ENCODE data around the gene GABARAP.
"Not testable (repeated sequence)": the region's sequence is repeated elsewhere in the genome, so short reads cannot be mapped to it uniquely, and the experiment has no call there.

GABARAP gene

GRCh38 chr17:7261379-7262191 is 19.3 kb upstream of the GABARAP start:
- DNase-seq, result no peak

DNA sequence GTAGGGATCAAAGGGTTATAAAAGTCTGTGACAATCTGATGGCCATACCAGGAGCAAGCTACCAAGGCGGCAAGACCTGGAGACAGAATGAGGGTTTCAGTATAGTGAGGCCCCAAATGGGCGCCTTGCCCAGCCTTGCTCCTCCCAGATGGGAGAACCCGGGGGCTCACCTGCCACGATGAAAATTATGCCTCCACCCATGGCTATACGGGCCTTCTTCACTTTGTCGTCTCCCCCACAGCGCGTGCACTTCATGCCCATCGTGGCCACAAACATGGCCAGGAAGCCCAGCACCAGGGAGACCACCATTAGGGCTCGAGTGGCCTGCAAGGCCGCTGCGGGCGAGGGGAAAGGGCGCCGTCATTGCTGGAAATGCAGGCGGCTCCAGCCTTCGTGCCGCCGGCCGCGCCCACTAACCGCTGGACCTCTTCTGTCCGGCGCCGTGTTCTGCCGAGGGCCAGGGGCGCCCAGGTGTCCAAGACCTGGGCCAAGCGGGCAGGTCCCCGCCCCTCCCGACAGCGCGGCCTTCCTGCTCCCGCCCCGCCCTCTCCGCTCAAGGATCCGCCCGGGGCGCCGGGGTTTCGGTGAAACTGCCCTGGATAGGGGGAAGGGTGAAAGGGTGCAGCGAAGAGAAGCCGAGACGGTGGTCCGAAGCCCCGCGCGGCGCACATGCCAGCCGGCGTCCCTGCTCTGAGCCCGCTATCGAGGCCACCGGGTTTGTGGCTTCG is 18.6 kb upstream of the GABARAP start:
- DNase-seq, result no peak

DNA sequence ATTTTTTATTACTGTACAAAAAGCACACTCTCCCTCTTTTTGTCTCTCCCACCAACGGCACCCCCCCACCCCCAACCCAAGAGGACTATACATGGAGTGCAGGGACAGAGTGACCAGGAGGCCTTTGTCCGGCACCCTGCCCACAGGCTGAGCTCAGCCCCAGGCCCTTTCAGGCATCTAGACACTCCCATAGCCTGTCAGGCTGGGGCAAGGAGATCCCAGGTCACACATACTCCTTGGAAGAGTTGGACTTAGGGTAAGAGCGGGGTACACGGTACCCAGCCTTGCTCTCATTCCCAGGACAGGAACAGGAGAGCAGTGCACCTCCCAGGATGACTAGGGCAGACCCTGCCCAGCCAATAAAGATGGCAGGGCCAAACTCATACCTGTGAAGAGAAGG is 17.9 kb upstream of the GABARAP start:
- no peak for DNase-seq

DNA sequence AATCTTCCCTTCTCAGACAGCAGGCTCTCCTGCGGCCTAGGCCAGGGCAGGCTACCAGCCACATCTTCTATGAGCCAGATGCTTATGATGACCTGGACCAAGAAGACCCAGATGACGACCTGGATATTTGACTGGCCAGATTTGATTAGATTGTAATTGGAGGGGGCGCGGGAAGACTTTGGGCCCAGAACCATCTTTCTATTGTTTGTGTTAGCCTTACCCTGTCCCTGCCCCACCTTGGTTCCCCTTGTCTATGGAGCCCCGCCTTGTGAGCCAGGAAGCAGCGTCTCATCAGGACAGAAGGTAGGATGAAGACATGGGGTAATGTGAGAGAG is 17.3 kb upstream of the GABARAP start:
- no peak for DNase-seq

DNA sequence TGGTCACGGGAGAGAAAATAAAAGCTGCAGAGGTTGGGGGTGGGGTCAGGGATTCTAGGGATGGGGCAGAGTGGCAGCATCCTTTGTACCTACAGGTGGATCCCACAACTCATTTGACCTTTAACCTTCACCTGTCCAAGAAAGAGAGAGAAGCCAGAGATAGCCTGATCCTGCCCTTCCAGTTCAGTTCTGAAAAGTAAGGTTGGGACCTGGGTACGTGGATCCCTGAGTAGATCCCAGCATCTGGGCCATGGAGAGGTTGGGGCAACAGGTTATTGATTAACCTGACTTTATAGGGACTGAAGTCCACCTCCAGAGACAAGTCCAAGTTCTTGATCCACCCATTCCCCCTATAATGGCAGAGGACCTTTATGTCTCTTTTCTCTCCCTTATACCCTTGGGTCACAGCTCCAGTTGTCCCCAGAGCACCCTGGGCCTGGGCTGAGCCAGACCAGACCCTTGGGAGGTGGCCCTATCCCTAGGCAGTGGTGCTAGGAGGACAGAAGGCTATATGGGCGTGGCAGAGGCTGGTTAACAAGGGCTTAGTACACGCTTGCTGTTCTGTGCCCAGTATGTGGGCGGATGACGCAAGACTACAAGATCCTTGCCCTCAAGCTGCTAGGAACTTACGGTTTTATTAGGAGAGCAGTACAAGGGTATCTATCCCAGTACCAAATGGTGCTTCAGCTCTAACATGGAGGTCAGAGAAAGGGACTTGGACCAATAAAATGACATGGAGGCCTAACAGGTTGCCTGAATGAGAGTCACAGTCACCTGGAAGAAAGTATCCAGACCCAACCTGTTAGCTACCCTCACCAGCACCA is 16.7 kb upstream of the GABARAP start:
- no peak for DNase-seq

DNA sequence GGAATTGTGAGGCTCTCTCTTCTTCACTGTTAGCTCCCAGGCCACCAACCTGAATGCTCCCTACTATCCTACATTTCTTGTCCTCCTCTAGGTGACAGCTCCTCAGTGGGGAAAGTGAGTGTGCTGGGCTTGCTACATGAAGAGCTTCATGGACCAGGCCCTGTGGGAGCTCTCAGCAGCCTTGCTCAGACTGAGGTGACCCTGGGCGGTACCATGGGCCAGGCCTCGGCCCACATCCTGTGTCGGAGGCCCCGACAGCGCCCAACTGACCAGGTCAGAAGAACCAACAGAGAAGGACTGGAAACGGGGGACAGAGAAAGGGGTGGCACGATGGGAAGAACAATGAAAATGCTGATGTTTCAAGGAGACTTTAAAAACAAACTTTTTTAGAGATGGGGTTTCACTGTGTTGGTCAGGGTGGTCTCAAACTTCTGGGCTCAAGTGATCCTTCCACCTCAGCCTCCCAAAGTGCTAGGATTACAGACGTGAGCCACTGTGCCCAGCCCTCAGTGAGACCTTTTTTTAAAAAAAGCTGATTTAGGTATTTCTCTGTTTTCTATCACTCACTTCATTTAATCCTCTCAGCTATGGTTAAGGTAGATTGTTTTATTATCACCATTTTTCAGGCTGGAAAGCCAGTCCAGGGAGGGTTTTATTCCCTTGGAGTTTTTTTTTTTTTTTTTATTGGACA is 14.7 kb upstream of the GABARAP start:
- DNase-seq, result no peak

GRCh38 chr17:7254511-7254910 is 12.3 kb upstream of the GABARAP start:
- DNase-seq, result no peak

GRCh38 chr17:7253082-7253481 is 10.8 kb upstream of the GABARAP start:
- no peak for DNase-seq

DNA sequence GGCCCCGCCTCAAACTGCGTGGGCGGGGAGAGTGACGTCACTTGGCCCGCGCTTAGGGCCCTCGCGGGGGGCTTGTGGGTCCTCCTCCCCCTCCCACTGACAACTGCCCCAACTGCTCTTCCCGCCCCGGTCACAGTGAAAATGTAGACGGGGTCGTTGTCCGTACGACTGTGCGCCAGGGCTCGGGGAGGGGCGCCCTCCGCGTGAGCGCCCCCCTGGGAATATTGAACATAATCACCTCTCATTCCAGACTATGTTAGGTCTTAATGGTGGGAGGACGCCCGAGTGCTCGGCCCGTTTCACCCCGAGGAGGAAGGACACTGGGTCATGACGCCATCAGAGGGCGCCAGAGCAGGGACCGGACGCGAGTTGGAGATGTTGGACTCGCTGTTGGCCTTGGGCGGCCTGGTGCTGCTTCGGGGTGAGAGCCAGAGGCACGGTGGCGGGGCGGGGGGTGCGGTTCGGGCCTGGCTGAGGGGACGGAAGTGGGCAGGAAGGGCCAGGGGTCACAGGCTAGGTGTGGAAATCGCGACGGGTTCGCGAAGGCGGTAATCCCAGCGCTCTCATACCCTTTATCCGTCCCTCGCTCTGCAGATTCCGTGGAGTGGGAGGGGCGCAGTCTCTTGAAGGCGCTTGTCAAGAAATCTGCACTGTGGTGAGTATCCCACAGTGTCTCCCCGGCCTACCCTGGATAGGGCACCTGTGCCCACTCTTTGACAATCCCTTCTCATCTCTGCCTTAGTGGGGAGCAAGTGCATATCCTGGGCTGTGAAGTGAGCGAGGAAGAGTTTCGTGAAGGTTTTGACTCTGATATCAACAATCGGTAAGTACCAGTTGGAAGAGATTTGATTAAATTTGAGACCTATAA is 10.2 kb upstream of the GABARAP start, which contains the start of gene ELP5:
Gene ELP5 (plus strand): TSS at position 40 of the 868 bp plus-strand sequence. CDS start 336 bp downstream, at position 376.
- peak; percentile 62 to 94 (median 86) for DNase-seq

DNA sequence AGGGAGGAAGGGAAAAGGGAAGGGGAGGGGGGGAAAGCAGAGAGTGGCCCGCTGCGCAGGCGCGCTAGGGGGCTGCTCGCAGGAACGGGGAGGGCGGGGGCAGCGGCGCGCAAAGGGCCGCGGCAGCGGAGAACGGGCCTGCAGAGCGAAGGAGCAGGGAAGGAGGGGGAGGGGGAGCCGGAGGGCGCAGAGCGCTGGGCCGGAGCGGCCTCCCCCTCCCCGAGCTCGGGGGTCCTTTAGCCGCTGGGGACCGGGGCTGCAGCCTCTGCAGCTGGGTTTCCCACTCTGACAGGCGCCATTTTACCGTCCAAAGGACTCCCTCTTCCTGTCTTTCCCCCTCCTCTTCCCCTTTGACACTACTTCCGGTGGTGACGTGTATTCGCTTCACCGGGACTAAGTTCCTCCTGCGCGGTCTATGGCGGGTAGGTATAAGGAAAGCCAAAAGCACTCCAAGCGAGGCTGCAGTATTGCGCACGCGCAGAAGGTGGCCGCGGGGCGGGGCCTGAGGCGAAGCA is 9.5 kb upstream of the GABARAP start, which contains the start of gene CTDNEP1:
Gene CTDNEP1 (minus strand): TSS at position 74 of the 515 bp plus-strand sequence. CDS start 438 bp downstream, outside the sequence.
- DNase-seq, result peak; percentile 81 to 99 (median 97)

GRCh38 chr17:7250695-7251627 is 8.7 kb upstream of the GABARAP start:
- peak in 1 of 56 donors; percentile 36 for DNase-seq

GRCh38 chr17:7249830-7250229 is 7.6 kb upstream of the GABARAP start:
- no peak for DNase-seq

DNA sequence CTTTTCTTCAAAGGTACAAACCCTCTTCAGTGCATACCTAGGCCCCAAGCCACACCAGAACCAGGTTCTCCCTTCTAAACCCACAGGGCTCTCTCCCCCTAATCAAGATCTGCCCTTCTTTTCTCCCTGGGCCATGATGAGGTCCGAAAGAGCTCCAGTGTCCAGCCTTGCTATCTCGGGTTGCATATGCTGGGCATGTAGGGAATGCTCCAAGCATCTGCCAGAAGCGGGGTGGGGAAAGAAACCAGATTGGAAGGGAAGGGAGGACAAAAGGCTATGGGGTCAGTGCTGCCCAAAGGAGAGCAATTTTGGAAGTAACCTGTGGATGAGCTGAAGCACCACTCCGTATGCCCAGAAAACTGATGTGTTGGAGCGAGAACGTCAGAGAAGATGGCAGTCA is 7.0 kb upstream of the GABARAP start:
- DNase-seq, result no peak

- DNase-seq, result no peak
Observed at GRCh38 chr17:7248796-7249195, 6.5 kb upstream of the GABARAP start.

GRCh38 chr17:7246779-7247178 is 4.5 kb upstream of the GABARAP start:
- no peak for DNase-seq

GRCh38 chr17:7243838-7244237 is 1.6 kb upstream of the GABARAP start:
- not testable (repeated sequence) for DNase-seq

DNA sequence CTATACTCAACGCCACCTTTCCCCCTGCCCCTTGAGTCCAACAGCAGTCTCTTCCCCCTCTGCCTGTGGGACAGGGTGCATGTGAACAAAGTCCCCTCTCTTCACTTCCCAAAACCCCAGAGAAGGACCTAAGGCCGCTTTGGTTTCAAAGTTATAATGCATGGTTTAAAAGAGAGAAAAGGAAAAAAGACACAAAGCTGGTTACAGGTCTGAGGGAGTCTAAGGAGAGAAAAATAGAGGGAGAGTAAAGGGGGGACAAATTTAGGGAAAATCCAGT is 1.1 kb upstream of the GABARAP start:
- no peak for DNase-seq

DNA sequence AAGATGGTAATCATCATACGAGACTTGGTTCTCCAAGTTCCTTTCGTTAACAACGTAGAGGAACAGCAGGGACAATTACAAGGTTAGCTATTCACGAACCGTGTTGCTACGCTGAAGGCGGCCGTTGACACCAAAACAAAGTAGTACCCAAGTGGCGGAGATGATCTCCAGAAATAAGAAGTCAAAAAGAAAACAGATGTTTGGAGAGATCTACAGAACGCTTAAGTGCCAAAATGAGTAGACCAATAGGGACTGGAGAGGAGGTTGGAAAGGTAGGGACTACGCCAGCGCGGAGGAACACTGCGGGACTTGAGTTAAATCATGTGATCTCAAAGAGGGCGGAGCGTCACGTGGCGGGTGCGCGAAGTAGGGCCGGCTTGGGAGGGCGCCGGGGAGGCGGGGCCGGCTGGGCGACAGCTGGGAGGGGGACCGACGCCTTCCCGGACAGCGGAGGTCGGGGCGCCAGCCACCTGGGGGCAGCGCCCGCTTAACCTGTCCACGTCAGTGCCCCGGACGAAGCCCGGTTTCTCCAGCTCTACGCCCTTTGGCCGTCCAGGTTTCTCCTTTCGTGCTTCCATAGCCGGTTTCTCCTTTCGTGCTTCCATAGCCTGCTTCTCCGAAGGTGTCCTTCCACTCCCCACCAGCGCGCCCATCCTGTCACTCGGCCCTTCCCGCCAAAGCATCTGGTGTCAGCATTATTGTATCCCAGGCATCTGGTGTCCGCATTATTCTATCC is 636 bp upstream of the GABARAP start:
- DNase-seq, result peak; percentile 41 to 95 (median 88)

Data from amygdala (tissue), 56 donors.